GM19035 (cell line): ENCODE data around the gene PEMT.

Experiments
- ATAC-seq: cut with Tn5 transposase; IDR thresholded peaks from one replicate; pipeline ENCODE4 v1.9.1; 2021; ENCODE audit not compliant: unreplicated experiment

The PEMT gene

DNA sequence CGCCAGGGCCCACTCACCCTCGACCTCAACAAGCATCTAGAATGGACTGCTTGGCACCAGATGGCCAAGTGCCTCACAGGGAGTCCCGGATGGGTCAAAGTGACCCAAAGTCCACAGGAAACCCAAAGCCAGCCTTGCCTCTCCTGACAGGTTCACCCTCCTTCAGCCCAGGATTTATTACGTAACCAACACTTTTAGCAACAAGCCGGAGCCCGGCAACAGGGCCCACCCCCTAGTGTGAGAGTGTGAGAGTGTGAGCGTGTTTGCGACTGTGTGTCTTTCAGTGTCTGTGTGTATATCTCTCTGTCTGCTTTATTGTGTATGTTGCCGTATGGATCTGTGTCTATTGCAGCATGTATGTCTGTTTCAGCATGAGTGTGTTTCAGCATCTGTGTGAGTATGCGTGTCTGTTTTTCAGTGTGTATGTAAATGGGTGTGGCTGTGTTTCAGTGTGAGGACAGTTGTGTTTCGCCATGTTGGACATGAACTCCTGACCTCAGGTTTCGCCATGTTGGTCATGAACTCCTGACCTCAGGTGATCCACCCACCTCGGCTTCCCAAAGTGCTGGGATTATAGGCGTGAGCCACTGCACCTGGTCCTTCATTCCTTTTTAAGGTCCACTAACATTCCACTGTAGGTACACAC is 13.7 kb upstream of the PEMT start:
- ATAC-seq, result no peak

GRCh38 chr17:17603895-17604225 is 12.4 kb upstream of the PEMT start:
- ATAC-seq, result no peak

DNA sequence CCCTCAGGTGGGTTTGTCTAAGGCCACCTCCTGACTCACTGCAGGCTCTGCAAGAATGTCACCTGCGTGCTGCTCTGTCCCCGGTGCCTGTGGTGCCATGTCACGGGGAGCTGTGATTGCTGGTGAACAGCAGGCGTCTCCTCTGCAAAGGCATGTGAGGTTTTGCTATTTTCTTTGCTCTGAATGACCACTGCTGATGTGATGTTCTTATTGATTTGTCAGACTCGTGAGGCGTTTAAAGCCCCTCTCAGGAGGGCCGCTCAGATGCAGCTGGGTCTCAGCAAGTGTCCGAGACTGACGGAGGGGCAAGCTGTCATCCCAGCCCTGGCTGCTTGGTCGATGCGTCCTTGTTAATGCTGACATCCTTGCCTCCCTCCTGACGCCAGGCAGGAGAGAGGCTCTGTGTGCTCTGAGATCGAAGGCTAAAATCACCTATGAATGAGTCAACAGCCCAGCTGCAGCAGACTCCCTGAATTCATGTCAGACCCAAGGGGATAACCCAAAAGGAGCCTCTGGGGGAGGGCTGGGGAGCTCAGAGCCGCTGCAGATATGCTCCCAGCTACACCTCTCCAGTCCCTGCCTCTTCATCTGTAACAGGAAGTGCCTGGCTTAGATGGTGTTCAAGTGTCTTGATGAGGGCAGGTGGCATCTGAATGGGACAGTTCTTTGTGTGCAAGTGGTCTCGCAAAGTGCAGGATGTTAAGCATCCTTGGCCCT is 11.8 kb upstream of the PEMT start:
- no peak for ATAC-seq

- ATAC-seq, result no peak
These were observed 8.5 kb upstream of the PEMT start for GRCh38 chr17:17599965-17600364.

GRCh38 chr17:17598003-17598402 is 6.5 kb upstream of the PEMT start:
- no peak for ATAC-seq

- ATAC-seq, result no peak
These were observed 4.2 kb upstream of the PEMT start for GRCh38 chr17:17595755-17596154.

GRCh38 chr17:17593222-17593620 is 1.7 kb upstream of the PEMT start:
- no peak for ATAC-seq

- ATAC-seq, result no peak
These were observed 589 bp downstream of the PEMT start for GRCh38 chr17:17590883-17591354.

GRCh38 chr17:17590141-17590751 is 1.3 kb downstream of the PEMT start:
- ATAC-seq, result no peak

DNA sequence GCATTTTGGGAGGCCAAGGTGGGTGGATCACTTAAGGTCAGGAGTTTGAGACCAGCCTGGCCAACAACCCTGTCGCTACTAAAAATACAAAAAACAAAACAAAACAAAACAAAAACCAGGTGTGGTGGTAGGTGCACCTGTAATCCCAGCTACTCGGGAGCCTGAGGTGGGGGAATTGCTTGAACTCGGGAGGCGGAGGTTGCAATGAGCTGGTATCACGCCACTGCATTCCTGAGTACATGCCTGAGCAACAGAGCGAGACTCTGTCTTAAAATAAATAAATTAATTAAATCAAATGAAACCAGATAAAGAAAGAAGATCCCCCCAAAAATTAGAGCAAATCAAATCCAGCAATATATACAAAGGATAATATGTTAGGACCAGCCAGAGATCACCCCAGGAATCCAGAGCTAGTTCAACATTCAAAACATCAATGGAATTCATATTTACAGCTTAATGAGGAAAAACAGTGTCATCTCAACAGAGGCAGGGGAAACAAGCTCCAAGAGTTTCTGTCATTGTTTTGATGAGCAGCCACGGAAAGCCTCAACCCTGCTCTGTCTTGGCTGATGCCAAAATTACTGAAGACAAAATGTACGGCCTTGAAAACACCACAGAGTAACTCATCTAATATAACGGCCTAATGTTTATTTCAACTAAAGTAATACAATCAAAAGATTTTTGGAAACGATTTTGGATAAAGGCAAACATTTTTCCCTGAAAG is 3.7 kb downstream of the PEMT start:
- ATAC-seq, result no peak

DNA sequence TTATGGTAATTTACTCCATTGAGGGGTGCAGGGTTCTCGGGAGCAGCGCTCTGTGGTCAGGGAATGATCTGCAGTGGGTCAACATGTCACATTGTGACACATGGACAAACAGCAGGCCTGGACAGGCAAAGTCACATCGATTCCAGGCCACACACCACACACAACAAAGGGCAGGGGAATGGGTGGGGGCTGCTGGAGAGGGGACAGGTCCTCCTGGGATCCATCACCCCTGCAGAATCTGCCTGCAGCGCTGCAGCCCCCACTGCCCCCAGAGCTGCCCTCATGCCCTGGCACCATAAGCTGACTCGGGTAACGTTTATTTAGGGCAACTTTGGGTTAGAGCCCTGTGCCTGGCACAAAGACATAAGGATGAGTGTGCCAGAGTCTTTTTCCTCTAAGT is 9.1 kb downstream of the PEMT start:
- ATAC-seq, result no peak

GRCh38 chr17:17581509-17581908 is 10.0 kb downstream of the PEMT start:
- ATAC-seq, result no peak

- no peak for ATAC-seq
These were observed 10.6 kb downstream of the PEMT start for GRCh38 chr17:17580662-17581470.

DNA sequence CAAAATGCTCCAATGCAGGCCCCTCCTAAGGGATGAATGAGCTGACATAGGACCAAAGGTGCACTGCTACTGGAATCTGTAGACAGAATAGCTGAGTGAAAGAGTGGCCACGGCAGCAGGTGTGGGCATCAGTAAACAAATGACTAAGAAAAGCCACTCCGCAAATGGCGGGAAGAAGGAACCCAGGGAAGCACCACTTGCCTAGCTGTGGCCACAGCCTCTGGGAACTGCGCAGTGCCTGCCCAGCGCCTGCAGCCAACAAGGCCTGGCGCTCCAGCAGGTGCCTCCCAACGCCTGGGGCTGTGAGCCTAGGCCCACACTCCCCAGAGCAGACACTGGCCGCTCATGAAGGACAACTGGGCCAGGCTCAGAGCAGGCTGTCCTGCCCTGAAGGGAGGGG is 11.8 kb downstream of the PEMT start:
- no peak for ATAC-seq

DNA sequence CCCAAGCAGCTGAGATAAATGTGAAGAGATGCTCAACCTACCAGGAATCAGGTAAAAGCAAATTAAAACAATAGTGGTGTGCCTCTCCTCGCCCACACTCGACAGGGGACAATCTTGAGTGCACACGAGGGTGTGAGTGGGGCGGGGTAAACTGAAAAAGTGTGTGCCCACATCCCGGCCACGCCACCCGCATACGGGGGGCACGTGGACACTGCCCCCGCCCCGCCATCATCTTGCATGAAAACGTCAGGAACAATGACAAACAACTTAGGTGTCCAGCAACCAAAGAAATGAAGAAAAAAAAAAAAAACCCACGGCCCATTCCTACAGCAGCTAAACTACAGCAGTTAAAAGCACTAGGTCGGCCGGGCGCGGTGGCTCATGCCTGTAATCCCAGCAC is 14.1 kb downstream of the PEMT start:
- ATAC-seq, result no peak

GRCh38 chr17:17576772-17577234 is 14.7 kb downstream of the PEMT start:
- ATAC-seq, result no peak

DNA sequence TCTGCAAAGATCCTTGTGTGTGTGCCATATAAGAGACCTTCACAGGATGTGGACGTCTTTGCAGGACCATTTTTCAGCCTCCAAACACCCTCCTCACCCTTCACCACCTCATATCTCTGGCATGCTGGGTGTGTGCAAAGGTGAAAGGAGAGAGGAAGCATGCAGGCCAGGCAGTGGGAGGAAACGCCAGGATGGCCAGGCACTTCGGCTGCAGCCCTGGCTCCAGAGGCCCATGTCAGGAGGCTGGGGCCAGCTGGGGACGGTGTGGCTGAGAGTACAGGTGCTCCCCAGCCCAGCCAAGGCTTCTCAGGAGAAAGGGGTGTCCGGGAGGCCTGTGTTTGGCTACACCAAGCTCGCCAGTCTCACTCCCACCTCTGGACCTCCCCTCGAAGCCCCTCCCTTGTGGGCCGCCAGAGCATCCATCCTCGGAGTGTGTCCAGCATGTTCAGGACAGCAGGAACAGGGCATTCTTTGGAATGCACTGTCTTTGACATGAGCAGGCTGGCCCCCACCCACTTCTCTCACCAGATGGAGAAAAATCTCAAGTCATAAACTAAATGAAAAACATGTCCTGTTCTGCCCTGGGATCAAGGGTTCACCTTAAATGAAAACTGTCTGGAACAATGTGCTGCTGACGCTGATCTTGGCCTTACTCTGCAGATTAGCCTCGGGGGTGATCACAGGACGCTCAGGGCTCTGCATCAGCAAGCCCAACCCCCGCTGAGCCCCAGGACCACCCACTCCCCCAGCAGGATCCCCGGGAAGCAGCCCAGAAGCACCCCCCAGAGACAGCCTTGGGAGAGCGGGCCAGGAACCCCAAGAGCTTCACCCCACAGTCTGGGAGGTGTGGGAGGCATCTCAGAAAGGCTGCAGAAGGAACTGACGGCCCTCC is 15.9 kb downstream of the PEMT start:
- no peak for ATAC-seq

- ATAC-seq, result no peak
These were observed 17.6 kb downstream of the PEMT start for GRCh38 chr17:17573912-17574311.

DNA sequence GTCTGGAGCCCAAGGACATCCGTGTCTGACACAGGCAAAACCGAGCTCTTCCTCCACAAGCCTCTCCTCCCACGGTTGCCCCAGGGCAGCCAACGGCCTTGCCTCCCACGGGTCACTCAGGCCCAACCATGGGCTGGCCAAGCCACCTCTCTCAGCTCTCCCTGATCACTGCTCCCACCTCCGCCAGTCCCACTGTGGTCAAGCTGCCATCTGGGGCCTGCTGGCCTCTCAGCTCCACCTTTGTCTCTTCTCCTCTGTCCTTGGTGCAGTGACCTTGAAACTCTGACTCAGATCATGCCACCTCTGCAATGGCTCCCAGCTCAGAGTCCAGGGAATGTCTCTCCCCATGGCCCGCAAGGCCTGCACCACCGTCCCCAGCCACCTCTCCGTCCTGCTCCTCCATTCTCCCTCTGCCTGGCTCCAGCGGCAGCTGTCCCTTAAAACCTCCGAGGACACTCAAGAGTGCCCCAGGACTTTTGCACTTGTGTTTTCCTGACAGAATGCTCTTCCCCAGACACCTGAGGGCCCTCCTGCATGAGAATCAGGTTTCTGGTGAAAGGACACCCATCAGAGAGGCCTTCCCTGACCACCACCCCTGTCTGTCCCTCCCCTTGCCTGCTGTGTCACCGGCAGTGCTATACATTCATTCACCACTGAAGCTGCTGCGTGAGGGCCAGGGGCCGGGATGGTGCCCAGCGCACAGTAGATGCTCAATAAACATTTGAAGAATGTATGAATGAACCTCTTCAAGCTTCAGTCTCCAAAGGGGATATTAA is 19.3 kb downstream of the PEMT start:
- no peak for ATAC-seq
